ENCODE results near the gene LMBRD2.

The LMBRD2 gene

GRCh38 chr5:36177715-36178523, 26.2 kb upstream of the LMBRD2 start:
- no peak overlapping the region for H3K27ac ChIP-seq (ENCODE audit: low read length)
- no peaks in the 10 kb centered on the region for H3K27me3 ChIP-seq (ENCODE audit: low read depth, low read length)
- no peaks in the 10 kb centered on the region for H3K9me3 ChIP-seq (ENCODE audit: control insufficient read depth in 1 of 2, low read length in 2 of 2)
- H3K4me3 ChIP-seq (ENCODE audit: low read depth in 1 of 2, low read length in 2 of 2): no peak overlapping the region
- peaks cover 41 to 50% of the 10 kb centered on the region in 2 donors for H3K36me3 ChIP-seq (ENCODE audit: control insufficient read depth in 1 of 2, insufficient read depth in 2 of 2, low read length in 2 of 2)
- H3K4me1 ChIP-seq (ENCODE audit: control insufficient read depth in 1 of 2, insufficient read depth in 2 of 2, low read length in 2 of 2): no peaks in the 10 kb centered on the region

- Histone ChIP-seq H3K9me3 (ENCODE audit: control insufficient read depth in 1 of 2, low read length in 2 of 2) (no peaks in the 10 kb centered on the region), H3K36me3 (ENCODE audit: control insufficient read depth in 1 of 2, insufficient read depth in 2 of 2, low read length in 2 of 2) (peaks cover 48 to 55% of the 10 kb centered on the region in 2 donors), H3K4me1 (ENCODE audit: control insufficient read depth in 1 of 2, insufficient read depth in 2 of 2, low read length in 2 of 2) (no peaks in the 10 kb centered on the region), H3K27me3 (ENCODE audit: low read depth, low read length) (no peaks in the 10 kb centered on the region), H3K27ac (ENCODE audit: low read length) (no peak overlapping the region), H3K4me3 (ENCODE audit: low read depth in 1 of 2, low read length in 2 of 2) (no peak overlapping the region)
These were observed 25.5 kb upstream of the LMBRD2 start for GRCh38 chr5:36177154-36177553.

GRCh38 chr5:36175043-36175442, 23.4 kb upstream of the LMBRD2 start:
- no peaks in the 10 kb centered on the region for H3K4me1 ChIP-seq (ENCODE audit: control insufficient read depth in 1 of 2, insufficient read depth in 2 of 2, low read length in 2 of 2)
- no peaks in the 10 kb centered on the region for H3K27me3 ChIP-seq (ENCODE audit: low read depth, low read length)
- no peaks in the 10 kb centered on the region for H3K9me3 ChIP-seq (ENCODE audit: control insufficient read depth in 1 of 2, low read length in 2 of 2)
- H3K36me3 ChIP-seq (ENCODE audit: control insufficient read depth in 1 of 2, insufficient read depth in 2 of 2, low read length in 2 of 2): peaks cover 54 to 58% of the 10 kb centered on the region in 2 donors
- H3K4me3 ChIP-seq (ENCODE audit: low read depth in 1 of 2, low read length in 2 of 2): no peak overlapping the region
- no peak overlapping the region for H3K27ac ChIP-seq (ENCODE audit: low read length)

- Histone ChIP-seq H3K4me1 (ENCODE audit: control insufficient read depth in 1 of 2, insufficient read depth in 2 of 2, low read length in 2 of 2) (no peaks in the 10 kb centered on the region), H3K36me3 (ENCODE audit: control insufficient read depth in 1 of 2, insufficient read depth in 2 of 2, low read length in 2 of 2) (peaks cover 55 to 59% of the 10 kb centered on the region in 2 donors), H3K27ac (ENCODE audit: low read length) (no peak overlapping the region), H3K4me3 (ENCODE audit: low read depth in 1 of 2, low read length in 2 of 2) (no peak overlapping the region), H3K9me3 (ENCODE audit: control insufficient read depth in 1 of 2, low read length in 2 of 2) (no peaks in the 10 kb centered on the region), H3K27me3 (ENCODE audit: low read depth, low read length) (no peaks in the 10 kb centered on the region)
These were observed 22.4 kb upstream of the LMBRD2 start for GRCh38 chr5:36174119-36174518.

- H3K27ac ChIP-seq (ENCODE audit: low read length): no peak overlapping the region
- peaks cover 53 to 62% of the 10 kb centered on the region in 2 donors for H3K36me3 ChIP-seq (ENCODE audit: control insufficient read depth in 1 of 2, insufficient read depth in 2 of 2, low read length in 2 of 2)
- H3K27me3 ChIP-seq (ENCODE audit: low read depth, low read length): no peaks in the 10 kb centered on the region
- H3K4me1 ChIP-seq (ENCODE audit: control insufficient read depth in 1 of 2, insufficient read depth in 2 of 2, low read length in 2 of 2): no peaks in the 10 kb centered on the region
- H3K4me3 ChIP-seq (ENCODE audit: low read depth in 1 of 2, low read length in 2 of 2): no peak overlapping the region
- no peaks in the 10 kb centered on the region for H3K9me3 ChIP-seq (ENCODE audit: control insufficient read depth in 1 of 2, low read length in 2 of 2)
These were observed 21.7 kb upstream of the LMBRD2 start for GRCh38 chr5:36173426-36173825.

GRCh38 chr5:36172599-36172998, 20.9 kb upstream of the LMBRD2 start:
- H3K9me3 ChIP-seq (ENCODE audit: control insufficient read depth in 1 of 2, low read length in 2 of 2): no peaks in the 10 kb centered on the region
- no peaks in the 10 kb centered on the region for H3K4me1 ChIP-seq (ENCODE audit: control insufficient read depth in 1 of 2, insufficient read depth in 2 of 2, low read length in 2 of 2)
- no peaks in the 10 kb centered on the region for H3K27me3 ChIP-seq (ENCODE audit: low read depth, low read length)
- no peak overlapping the region for H3K4me3 ChIP-seq (ENCODE audit: low read depth in 1 of 2, low read length in 2 of 2)
- peaks cover 57 to 67% of the 10 kb centered on the region in 2 donors for H3K36me3 ChIP-seq (ENCODE audit: control insufficient read depth in 1 of 2, insufficient read depth in 2 of 2, low read length in 2 of 2)
- no peak overlapping the region for H3K27ac ChIP-seq (ENCODE audit: low read length)

- peaks cover 63 to 69% of the 10 kb centered on the region in 2 donors for H3K36me3 ChIP-seq (ENCODE audit: control insufficient read depth in 1 of 2, insufficient read depth in 2 of 2, low read length in 2 of 2)
- no peaks in the 10 kb centered on the region for H3K4me1 ChIP-seq (ENCODE audit: control insufficient read depth in 1 of 2, insufficient read depth in 2 of 2, low read length in 2 of 2)
- H3K9me3 ChIP-seq (ENCODE audit: control insufficient read depth in 1 of 2, low read length in 2 of 2): no peaks in the 10 kb centered on the region
- no peak overlapping the region for H3K4me3 ChIP-seq (ENCODE audit: low read depth in 1 of 2, low read length in 2 of 2)
- no peak overlapping the region for H3K27ac ChIP-seq (ENCODE audit: low read length)
- H3K27me3 ChIP-seq (ENCODE audit: low read depth, low read length): no peaks in the 10 kb centered on the region
These were observed 19.2 kb upstream of the LMBRD2 start for GRCh38 chr5:36170832-36171424.

- no peaks in the 10 kb centered on the region for H3K27me3 ChIP-seq (ENCODE audit: low read depth, low read length)
- no peak overlapping the region for H3K27ac ChIP-seq (ENCODE audit: low read length)
- H3K4me3 ChIP-seq (ENCODE audit: low read depth in 1 of 2, low read length in 2 of 2): no peak overlapping the region
- peaks cover 67 to 75% of the 10 kb centered on the region in 2 donors for H3K36me3 ChIP-seq (ENCODE audit: control insufficient read depth in 1 of 2, insufficient read depth in 2 of 2, low read length in 2 of 2)
- no peaks in the 10 kb centered on the region for H3K4me1 ChIP-seq (ENCODE audit: control insufficient read depth in 1 of 2, insufficient read depth in 2 of 2, low read length in 2 of 2)
- no peaks in the 10 kb centered on the region for H3K9me3 ChIP-seq (ENCODE audit: control insufficient read depth in 1 of 2, low read length in 2 of 2)
These were observed 17.1 kb upstream of the LMBRD2 start for GRCh38 chr5:36168737-36169136.

- H3K4me1 ChIP-seq (ENCODE audit: control insufficient read depth in 1 of 2, insufficient read depth in 2 of 2, low read length in 2 of 2): no peaks in the 10 kb centered on the region
- H3K27ac ChIP-seq (ENCODE audit: low read length): no peak overlapping the region
- H3K27me3 ChIP-seq (ENCODE audit: low read depth, low read length): no peaks in the 10 kb centered on the region
- H3K9me3 ChIP-seq (ENCODE audit: control insufficient read depth in 1 of 2, low read length in 2 of 2): no peaks in the 10 kb centered on the region
- peaks cover 37 to 71% of the 10 kb centered on the region in 2 donors for H3K36me3 ChIP-seq (ENCODE audit: control insufficient read depth in 1 of 2, insufficient read depth in 2 of 2, low read length in 2 of 2)
- no peak overlapping the region for H3K4me3 ChIP-seq (ENCODE audit: low read depth in 1 of 2, low read length in 2 of 2)
These were observed 12.8 kb upstream of the LMBRD2 start for GRCh38 chr5:36164461-36164860.

GRCh38 chr5:36162810-36163486, 11.3 kb upstream of the LMBRD2 start:
- Histone ChIP-seq H3K4me3 (ENCODE audit: low read depth in 1 of 2, low read length in 2 of 2) (no peak overlapping the region), H3K27ac (ENCODE audit: low read length) (no peak overlapping the region), H3K4me1 (ENCODE audit: control insufficient read depth in 1 of 2, insufficient read depth in 2 of 2, low read length in 2 of 2) (no peaks in the 10 kb centered on the region), H3K9me3 (ENCODE audit: control insufficient read depth in 1 of 2, low read length in 2 of 2) (no peaks in the 10 kb centered on the region), H3K36me3 (ENCODE audit: control insufficient read depth in 1 of 2, insufficient read depth in 2 of 2, low read length in 2 of 2) (peaks cover 29 to 59% of the 10 kb centered on the region in 2 donors), H3K27me3 (ENCODE audit: low read depth, low read length) (no peaks in the 10 kb centered on the region)

- H3K4me1 ChIP-seq (ENCODE audit: control insufficient read depth in 1 of 2, insufficient read depth in 2 of 2, low read length in 2 of 2): no peaks in the 10 kb centered on the region
- no peak overlapping the region for H3K27ac ChIP-seq (ENCODE audit: low read length)
- no peak overlapping the region for H3K4me3 ChIP-seq (ENCODE audit: low read depth in 1 of 2, low read length in 2 of 2)
- peaks cover 17 to 49% of the 10 kb centered on the region in 2 donors for H3K36me3 ChIP-seq (ENCODE audit: control insufficient read depth in 1 of 2, insufficient read depth in 2 of 2, low read length in 2 of 2)
- no peaks in the 10 kb centered on the region for H3K9me3 ChIP-seq (ENCODE audit: control insufficient read depth in 1 of 2, low read length in 2 of 2)
- H3K27me3 ChIP-seq (ENCODE audit: low read depth, low read length): no peaks in the 10 kb centered on the region
These were observed 9.7 kb upstream of the LMBRD2 start for GRCh38 chr5:36161361-36161760.
